G401 (cell line): ENCODE data around the gene ZNF598. TPM values are rescaled to one million over a fixed set of nuclear protein-coding genes. Genes with fewer than 3 reads are reported as not detected.

ENCODE experiments used
- DNase-seq: peaks from one replicate; pipeline ENCODE4 v3.0.0-alpha.2; 2015; ENCODE audit warnings: low spot score
- in situ Hi-C: cut with HindIII; loops from 2 replicates; pipeline ENCODE4 v1.10.0; 2016; ENCODE audit warnings: low sequenced_read_pairs, mixed read lengths
- total RNA-seq: library from RNA; depleted of rRNA; stranded (reverse); fragments of >200 nt; shearing (Covaris generic); gene quantifications from 2 replicates; pipeline ENCODE4 v1.2.3, GENCODE V29; 2014

ZNF598 gene
- total RNA-seq, 1 experiment from 2014 or later = 72.1 TPM

DNA sequence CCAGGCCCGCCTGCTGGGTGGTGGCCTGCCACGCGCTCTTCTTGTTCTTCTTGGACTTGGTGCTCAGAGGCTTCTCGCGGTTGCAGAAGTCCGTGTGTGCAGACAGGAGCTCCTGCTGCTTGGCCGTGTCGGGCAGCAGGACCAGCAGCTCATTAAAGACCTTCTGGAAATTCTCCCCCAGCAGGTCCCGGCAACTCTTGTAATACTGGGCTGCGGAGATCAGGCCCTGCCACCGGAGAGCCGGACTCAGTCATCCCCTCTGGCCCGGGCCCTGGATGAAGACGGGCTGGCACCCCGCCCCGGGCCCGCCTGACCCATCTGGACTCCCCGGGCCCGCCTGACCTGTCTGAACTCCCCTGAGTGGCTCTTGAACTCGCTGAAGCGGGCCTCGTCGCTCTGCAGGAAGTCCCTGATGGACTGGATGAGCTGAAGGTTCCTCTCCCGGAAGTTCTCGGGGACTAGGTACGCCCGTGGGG is 11.2 kb downstream of the ZNF598 start:
- in situ Hi-C loops = no loop called here
- DNase-seq = peak; percentile 54

GRCh38 chr16:1997494-1998359 is 11.9 kb downstream of the ZNF598 start:
- in situ Hi-C loops = no loop called here

DNA sequence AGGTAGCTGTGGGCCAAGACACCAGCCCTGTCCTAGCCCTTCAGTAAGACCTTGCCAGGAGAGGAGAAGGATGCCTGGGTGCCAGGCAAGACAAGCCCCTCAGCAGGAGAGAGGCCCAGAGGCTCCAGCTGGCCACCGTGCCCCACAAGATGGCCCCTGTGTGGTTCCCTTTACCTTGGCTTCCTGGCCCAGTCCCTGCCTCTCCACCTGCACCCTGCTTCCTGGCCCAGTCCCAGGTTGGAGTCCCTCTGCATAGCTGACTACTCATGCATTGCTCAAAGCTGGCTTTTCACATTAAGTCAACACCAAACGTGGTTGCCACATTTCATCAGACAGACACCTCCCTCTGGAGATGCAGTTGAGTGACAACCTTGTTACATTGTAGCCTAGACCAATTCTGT is 15.9 kb downstream of the ZNF598 start:
- DNase-seq = no peak
- in situ Hi-C loops = no loop called here

More at GRCh38 chr16:1997494-1998359, 11.9 kb downstream of the ZNF598 start:
- no peak for DNase-seq

GRCh38 chr16:1992704-1993317 is 16.8 kb downstream of the ZNF598 start:
- DNase-seq = no peak
- in situ Hi-C loops = no loop called here

GRCh38 chr16:1991948-1992703 is 17.5 kb downstream of the ZNF598 start:
- in situ Hi-C loops = no loop called here
- DNase-seq = peak; percentile 78

- no peak for DNase-seq
- in situ Hi-C loops = no loop called here
Observed at GRCh38 chr16:1991588-1991947, 18.1 kb downstream of the ZNF598 start.

DNA sequence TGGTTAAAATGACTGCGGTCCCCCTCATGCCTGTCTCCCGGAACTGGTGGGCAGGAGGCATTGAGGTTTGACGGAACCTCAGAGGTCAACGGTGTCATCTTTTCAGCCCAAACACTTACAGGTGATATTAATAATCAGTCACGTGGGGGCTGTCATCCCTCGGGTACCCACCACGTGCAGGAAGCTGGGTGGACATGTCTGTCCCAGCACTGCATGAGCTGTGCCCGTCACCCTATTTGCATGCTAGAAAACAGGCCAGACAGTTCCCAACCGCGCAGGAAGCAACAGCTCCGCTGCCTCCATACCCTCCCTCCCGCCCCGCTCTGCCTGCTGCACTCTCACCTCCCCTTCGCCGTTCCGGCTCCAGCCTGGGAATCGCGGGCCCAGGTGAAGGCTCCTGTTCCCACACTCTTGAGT is 18.5 kb downstream of the ZNF598 start:
- in situ Hi-C loops = no loop called here
- DNase-seq = peak; percentile 38

DNA sequence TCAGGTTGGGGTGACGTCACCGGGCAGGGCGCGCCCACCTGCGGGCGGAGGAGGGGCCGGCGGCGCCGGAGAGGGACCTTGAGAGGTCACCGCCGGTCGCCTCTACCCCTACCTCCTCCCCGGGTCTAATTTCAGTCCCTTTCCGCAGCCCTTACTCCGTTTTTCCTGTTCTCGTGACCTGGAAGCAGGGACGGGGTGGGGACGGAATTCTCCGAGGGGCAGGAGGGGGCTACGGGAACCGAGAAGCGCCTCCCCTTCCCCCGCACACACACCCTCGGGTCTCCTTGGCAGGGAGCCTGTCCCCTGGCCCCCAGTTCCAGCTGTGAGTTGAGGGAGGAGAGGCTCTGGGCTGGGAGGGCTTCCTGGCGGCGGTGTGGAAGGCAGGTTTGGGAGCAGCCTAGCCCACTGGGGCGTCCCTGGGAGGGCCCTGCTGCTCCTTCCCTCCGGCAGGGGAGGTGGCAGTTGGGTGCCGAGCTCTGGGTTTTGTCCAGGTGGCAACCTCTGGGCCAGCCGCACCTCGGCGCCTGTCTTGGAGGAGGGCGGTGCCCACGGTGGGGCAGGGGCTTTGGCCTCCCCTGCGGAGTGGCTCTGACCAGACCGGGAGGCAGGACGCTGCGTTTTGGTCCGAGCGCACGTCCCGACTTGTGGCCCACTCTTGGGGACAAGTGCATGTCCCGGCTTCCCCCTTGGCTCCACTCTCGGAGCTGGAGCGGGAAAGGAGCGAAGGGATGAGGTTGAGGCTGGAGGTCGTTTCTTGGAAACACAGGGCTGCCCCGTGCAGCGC is 19.1 kb downstream of the ZNF598 start:
- DNase-seq = peak; percentile 57
- in situ Hi-C loops = no loop called here

DNA sequence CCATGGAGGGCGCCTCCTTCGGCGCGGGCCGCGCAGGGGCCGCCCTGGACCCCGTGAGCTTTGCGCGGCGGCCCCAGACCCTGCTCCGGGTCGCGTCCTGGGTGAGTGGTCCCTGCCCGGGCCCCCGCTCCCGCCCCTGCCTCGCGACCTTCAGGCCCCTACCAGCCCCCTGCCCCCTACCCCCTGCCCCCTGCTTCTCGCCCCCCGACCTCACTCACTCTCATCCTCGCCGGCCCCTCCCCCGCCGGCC is 19.6 kb downstream of the ZNF598 start:
- in situ Hi-C loops = no loop called here
- no peak for DNase-seq

GRCh38 chr16:1989209-1990100 is 20.2 kb downstream of the ZNF598 start, which contains the start of gene SYNGR3:
TSS of gene SYNGR3 (plus strand) at chr16:1989970. CDS start at chr16:1990103, 133 bp downstream.
- in situ Hi-C loops = no loop called here
- DNase-seq = no peak

- in situ Hi-C loops = no loop called here
- no peak for DNase-seq
Observed at GRCh38 chr16:1987198-1987597, 22.4 kb downstream of the ZNF598 start.

DNA sequence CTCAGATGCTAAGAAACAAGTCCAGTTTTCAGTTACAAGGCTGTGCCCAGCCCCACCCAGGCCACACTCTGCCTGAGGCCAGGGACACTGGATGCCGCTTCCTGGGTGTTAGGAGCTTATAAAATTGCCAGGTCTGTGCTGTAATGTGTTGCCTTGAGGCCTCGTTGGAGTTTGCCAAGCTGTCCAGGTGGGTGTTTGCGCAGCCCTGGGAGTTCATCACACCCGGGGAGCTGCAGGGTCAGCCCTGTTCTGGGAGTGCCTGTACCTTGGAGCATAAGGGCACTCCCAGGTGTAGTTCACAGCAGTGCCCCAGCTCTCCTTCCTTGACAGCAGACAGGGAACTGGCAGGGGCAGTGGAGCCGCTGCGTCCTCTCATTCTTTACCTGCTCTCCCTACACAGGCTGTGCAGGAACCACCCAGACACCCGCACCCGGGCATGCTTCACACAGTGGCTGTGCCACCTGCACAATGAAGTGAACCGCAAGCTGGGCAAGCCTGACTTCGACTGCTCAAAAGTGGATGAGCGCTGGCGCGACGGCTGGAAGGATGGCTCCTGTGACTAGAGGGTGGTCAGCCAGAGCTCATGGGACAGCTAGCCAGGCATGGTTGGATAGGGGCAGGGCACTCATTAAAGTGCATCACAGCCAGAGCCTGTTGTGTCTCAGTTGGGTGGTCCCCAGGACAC is 24.0 kb downstream of the ZNF598 start:
- in situ Hi-C loops = no loop called here
- DNase-seq = no peak

DNA sequence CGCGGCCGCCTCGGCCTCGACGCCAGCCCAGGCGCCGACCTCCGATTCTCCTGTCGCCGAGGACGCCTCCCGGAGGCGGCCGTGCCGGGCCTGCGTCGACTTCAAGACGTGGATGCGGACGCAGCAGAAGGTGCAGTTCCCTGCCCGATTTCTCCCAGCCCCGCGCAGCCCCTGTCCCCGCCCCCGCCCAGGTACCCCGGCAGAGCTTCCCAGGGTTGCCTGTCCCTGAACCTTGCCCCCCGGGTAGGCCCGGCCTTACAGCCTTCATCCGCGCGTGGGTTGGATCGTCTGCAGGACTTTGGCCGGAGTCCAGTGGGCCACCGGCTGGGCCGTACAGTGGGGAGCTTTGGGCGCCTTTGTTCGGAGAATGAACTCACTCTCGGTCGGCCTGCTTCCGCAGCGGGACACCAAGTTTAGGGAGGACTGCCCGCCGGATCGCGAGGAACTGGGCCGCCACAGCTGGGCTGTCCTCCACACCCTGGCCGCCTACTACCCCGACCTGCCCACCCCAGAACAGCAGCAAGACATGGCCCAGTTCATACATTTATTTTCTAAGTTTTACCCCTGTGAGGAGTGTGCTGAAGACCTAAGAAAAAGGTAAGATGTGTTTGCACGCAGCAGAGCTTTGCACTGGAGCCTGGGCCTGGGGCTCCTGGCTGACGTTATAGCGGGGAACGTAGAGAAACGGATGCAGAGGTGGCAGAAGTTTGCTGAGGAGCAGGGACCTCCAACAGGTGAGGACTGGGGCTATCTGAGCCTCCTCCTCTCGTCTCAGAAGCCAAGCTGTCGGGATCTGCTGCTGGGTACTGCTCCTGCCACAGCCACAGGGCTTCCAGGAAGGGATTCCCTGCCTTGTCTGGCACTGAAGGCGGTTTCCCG is 25.0 kb downstream of the ZNF598 start:
- no peak for DNase-seq
- in situ Hi-C loops = no loop called here

GRCh38 chr16:1983544-1984346 is 25.9 kb downstream of the ZNF598 start, which contains the start of gene GFER:
TSS of gene GFER (plus strand) at chr16:1984193. CDS start at chr16:1984219, 26 bp downstream.
- DNase-seq = peak; percentile 86
- in situ Hi-C loops = no loop called here

- in situ Hi-C loops = no loop called here
- no peak for DNase-seq
Observed at GRCh38 chr16:1982991-1983543, 26.6 kb downstream of the ZNF598 start.

- no peak for DNase-seq
- in situ Hi-C loops = no loop called here
Observed at GRCh38 chr16:1982013-1982433, 27.6 kb downstream of the ZNF598 start.
